ENCODE data around the gene PCNX2.

Gene PCNX2

GRCh38 chr1:233188061-233188460, 107.5 kb downstream of the PCNX2 start:
- Histone ChIP-seq H3K9ac (ENCODE audit: low read length) (no peak overlapping the region), H3K27ac (ENCODE audit: low read depth, low read length) (no peak overlapping the region), H2AFZ (ENCODE audit: low read depth, low read length, severe bottlenecking) (no peak overlapping the region), H3K36me3 (ENCODE audit: low read length) (no peaks in the 10 kb centered on the region), H3F3A (ENCODE audit: insufficient read depth) (no peaks in the 10 kb centered on the region), H3K27me3 (ENCODE audit: low read length) (no peaks in the 10 kb centered on the region), H3K4me2 (ENCODE audit: low read depth, low read length, poor library complexity, severe bottlenecking) (no peak overlapping the region), H3K79me2 (ENCODE audit: insufficient read depth, low read length) (no peaks in the 10 kb centered on the region), H3K9me2 (replicated peaks; ENCODE audit: insufficient read depth, low read length) (no peaks in the 10 kb centered on the region), H3K9me3 (ENCODE audit: insufficient read depth, low read length) (no peaks in the 10 kb centered on the region), H4K20me1 (ENCODE audit: low read depth, low read length) (no peaks in the 10 kb centered on the region), H3K4me3 (ENCODE audit: insufficient read depth, low read length, poor library complexity, severe bottlenecking) (no peak overlapping the region)
- TF ChIP-seq EZH2phosphoT487 (conservative IDR thresholded peaks at IDR 0.05; ENCODE audit: low read length) (no peak), CTCF (IDR thresholded peaks at IDR 0.05; ENCODE audit: insufficient read depth, low read length, poor library complexity, severe bottlenecking) (no peak)

- no peaks in the 10 kb centered on the region for H3K79me2 ChIP-seq (ENCODE audit: insufficient read depth, low read length)
- H3K4me2 ChIP-seq (ENCODE audit: low read depth, low read length, poor library complexity, severe bottlenecking): no peak overlapping the region
- no peak overlapping the region for H3K9ac ChIP-seq (ENCODE audit: low read length)
- no peak overlapping the region for H2AFZ ChIP-seq (ENCODE audit: low read depth, low read length, severe bottlenecking)
- TF ChIP-seq CTCF (IDR thresholded peaks at IDR 0.05; ENCODE audit: insufficient read depth, low read length, poor library complexity, severe bottlenecking) (no peak), EZH2phosphoT487 (conservative IDR thresholded peaks at IDR 0.05; ENCODE audit: low read length) (no peak)
- H3F3A ChIP-seq (ENCODE audit: insufficient read depth): no peaks in the 10 kb centered on the region
- H3K9me3 ChIP-seq (ENCODE audit: insufficient read depth, low read length): no peaks in the 10 kb centered on the region
- H3K27ac ChIP-seq (ENCODE audit: low read depth, low read length): no peak overlapping the region
- H4K20me1 ChIP-seq (ENCODE audit: low read depth, low read length): no peaks in the 10 kb centered on the region
- H3K9me2 ChIP-seq (replicated peaks; ENCODE audit: insufficient read depth, low read length): no peaks in the 10 kb centered on the region
- H3K4me3 ChIP-seq (ENCODE audit: insufficient read depth, low read length, poor library complexity, severe bottlenecking): no peak overlapping the region
- H3K36me3 ChIP-seq (ENCODE audit: low read length): no peaks in the 10 kb centered on the region
- no peaks in the 10 kb centered on the region for H3K27me3 ChIP-seq (ENCODE audit: low read length)
Measured at GRCh38 chr1:233183226-233184020, 112.1 kb downstream of the PCNX2 start.

GRCh38 chr1:233182587-233182986, 112.9 kb downstream of the PCNX2 start:
- no peaks in the 10 kb centered on the region for H3K79me2 ChIP-seq (ENCODE audit: insufficient read depth, low read length)
- no peak overlapping the region for H3K27ac ChIP-seq (ENCODE audit: low read depth, low read length)
- no peak for TF ChIP-seq EZH2phosphoT487 (conservative IDR thresholded peaks at IDR 0.05; ENCODE audit: low read length)
- TF ChIP-seq CTCF (IDR thresholded peaks at IDR 0.05; ENCODE audit: insufficient read depth, low read length, poor library complexity, severe bottlenecking): no peak
- H4K20me1 ChIP-seq (ENCODE audit: low read depth, low read length): no peaks in the 10 kb centered on the region
- no peak overlapping the region for H3K9ac ChIP-seq (ENCODE audit: low read length)
- no peaks in the 10 kb centered on the region for H3F3A ChIP-seq (ENCODE audit: insufficient read depth)
- 0 out of 2 replicates have a peak, but pooled peaks cover 2% of the 10 kb centered on the region for H3K36me3 ChIP-seq (ENCODE audit: low read length)
- H2AFZ ChIP-seq (ENCODE audit: low read depth, low read length, severe bottlenecking): no peak overlapping the region
- H3K9me2 ChIP-seq (replicated peaks; ENCODE audit: insufficient read depth, low read length): no peaks in the 10 kb centered on the region
- no peaks in the 10 kb centered on the region for H3K27me3 ChIP-seq (ENCODE audit: low read length)
- peaks cover 2% of the 10 kb centered on the region; the same call in 1 of the 2 replicates for H3K9me3 ChIP-seq (ENCODE audit: insufficient read depth, low read length)
- H3K4me3 ChIP-seq (ENCODE audit: insufficient read depth, low read length, poor library complexity, severe bottlenecking): no peak overlapping the region
- H3K4me2 ChIP-seq (ENCODE audit: low read depth, low read length, poor library complexity, severe bottlenecking): no peak overlapping the region
